ENCODE data around the gene HOXA5.
A peak's percentile ranks its signal among the peaks of the same experiment; 100 is the strongest.

HOXA5 gene

DNA sequence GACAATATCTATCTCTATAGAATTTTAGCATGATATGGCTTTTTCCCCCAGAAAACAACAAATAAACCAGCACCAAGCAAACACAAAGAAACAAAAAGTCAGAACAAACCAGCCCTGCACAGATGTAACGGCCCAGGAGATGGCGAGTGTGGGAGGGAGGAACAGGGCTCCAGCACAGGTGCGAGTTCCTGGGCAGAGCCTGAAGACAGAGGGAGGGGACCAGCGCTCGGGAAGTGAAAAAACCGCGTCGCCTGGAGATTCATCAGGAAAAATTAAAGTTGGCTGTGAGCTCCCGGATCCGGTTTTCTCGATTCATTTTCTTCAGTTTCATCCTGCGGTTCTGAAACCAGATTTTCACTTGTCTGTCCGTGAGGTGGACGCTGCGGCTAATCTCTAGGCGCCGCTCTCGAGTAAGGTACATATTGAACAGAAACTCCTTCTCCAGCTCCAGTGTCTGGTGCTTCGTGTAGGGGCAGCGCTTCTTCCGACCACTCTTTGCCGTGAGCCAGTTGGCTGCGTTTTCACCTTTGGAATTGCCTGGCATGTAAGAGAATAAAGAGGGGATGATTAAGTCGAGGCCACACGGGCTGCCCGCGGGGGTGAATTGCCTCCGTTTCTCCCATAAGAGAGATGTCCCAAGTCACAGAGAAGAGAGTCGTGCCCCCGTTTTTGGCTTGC lies 28.3 kb upstream of the HOXA5 start:
- no peak for TF ChIP-seq JUND (IDR thresholded peaks at IDR 0.05; ENCODE audit: low read depth)
- in situ Hi-C loops (cut with HindIII; ENCODE audit: low pct_unique_long_range_greater_than_20kb, low sequenced_read_pairs), result no loop called here
- DNase-seq (ENCODE audit: low read depth in 1 of 2, low spot score in 1 of 2), result no peak

DNA sequence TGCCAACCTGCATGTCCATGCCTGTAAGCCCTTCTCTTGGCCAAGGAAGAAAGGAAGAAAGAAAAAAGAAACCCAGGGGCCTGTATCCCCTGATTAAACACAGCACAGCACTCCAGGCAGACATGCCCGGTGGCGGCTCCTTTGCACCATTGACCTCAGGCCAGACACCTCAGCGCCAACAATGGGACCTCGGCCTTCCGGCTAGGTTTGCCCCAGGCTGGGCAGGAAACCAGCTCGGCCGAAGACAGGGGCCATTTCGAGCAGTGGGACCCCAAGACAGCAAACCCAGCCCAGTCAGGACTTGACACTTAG lies 27.8 kb upstream of the HOXA5 start:
- no peak for TF ChIP-seq JUND (IDR thresholded peaks at IDR 0.05; ENCODE audit: low read depth)
- peak in 1 of 2 experiments; percentile 39 for DNase-seq (ENCODE audit: low read depth in 1 of 2, low spot score in 1 of 2)
- in situ Hi-C loops (cut with HindIII; ENCODE audit: low pct_unique_long_range_greater_than_20kb, low sequenced_read_pairs), result no loop called here

DNA sequence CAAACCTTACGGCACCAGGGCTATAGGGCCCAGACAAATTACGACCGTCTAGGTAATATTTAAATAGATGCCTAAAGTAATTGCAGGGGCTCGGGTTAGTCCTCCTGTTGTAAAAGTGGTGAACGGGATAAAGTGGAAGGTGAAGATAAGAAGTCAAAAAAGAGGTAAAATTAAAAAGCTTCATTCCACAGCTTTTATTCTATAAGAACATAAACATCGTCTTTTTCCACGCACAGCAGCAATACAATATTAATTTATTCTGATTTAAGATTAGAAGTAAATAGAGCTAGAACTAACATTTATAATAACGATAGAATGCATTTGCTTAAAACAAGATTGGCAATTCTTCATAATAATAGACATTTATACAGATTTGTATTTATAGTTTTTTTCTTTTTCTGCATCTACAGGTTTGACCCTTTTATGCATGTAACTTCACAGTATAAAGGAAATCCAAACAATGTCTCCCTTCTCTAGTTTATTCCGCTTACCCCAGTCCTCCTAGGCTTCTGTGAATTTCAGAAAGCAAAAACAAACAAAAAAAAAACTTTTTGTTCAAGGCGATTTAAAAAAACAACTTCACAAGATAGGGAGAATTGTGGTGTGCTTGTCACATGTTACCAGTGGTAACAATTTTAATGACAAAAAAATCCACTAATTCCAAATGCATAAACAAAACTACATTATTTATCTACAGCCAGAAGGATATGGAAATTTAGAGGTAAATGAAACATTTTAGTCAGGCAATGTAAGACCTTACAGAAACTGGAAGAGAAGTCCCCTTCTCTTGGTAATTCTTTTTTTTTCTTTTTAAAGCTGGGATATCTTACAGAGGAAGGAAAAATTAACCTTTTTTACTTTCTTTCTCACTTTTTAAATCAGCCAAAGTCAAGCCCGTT lies 27.2 kb upstream of the HOXA5 start:
- in situ Hi-C loops (cut with HindIII; ENCODE audit: low pct_unique_long_range_greater_than_20kb, low sequenced_read_pairs), result no loop called here

DNA sequence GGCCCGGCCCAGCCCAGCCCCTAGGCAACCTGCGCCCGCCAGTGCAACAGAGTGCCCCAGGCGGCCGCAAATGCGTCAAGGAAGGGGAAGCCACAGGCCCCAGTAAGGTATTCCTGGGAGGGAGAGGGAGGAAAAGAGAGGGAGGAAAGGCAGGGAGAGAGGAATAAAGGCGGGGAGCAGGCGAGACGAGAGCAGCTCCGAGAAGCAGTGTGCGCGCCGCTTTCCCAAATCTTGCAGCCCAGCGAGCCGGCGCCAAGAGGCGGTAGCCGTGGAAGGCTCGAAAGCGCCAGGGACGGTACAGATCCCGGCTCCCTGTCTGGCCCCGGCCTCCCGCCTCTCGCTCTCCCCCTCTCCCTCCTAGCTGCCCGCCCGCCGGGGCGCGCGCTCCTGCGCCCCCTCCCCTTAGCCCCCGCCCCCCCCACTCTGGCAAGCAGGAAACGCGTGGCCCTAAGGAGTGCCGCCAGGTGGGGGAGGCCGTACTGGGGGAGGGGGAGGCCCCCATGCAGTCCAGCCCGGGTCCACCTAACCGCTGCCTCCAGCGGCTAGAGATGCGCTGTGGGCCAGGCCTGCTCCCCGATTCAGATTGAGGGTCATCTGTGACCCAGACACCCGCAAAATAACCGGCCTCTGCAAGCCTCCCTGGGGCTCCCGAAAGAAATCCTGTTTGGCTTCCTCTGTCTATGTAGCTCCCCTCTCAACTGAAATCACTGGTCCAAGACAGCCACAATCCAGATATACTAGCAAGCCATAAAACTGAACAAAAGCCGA lies 26.4 kb upstream of the HOXA5 start:
- no peak for DNase-seq (ENCODE audit: low read depth in 1 of 2, low spot score in 1 of 2)
- no peak for TF ChIP-seq JUND (IDR thresholded peaks at IDR 0.05; ENCODE audit: low read depth)
- in situ Hi-C loops (cut with HindIII; ENCODE audit: low pct_unique_long_range_greater_than_20kb, low sequenced_read_pairs), result no loop called here

More for the DNA sequence above, 27.2 kb upstream of the HOXA5 start:
- DNase-seq (ENCODE audit: low read depth in 1 of 2, low spot score in 1 of 2), result no peak
- TF ChIP-seq JUND (IDR thresholded peaks at IDR 0.05; ENCODE audit: low read depth), result no peak

DNA sequence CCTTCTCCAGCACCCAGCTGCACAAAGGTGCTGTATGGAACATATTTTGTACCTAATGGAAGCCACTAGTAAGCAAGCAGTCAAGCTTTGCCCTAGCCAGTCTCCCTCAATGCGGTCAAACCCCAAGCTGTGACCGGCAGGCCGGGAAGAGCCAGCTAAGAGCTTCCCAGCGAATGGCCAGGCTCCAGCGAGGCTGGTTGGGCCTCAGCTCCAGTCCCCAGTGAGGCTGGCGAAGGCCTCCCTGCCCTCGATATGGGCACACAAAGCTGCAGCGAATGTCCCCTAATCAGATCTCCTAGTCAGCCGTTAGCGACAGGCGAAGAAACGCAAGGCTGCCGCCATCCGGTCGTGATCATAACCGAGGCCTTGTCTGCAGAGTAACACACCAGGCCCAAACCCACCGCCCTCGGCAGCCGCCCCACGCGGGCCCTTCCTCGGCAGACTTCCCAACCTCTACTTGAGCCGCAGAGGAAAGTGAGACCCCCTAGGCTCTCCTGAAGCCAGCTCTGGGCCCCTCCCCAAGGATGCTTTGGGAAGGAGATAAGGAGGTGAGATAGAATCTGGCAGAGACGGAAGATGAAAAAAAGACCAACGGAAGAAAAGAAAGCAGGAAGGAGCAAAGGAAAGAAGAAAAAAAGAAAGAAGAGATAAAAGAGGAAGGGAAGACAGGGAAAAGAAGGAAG lies 24.9 kb upstream of the HOXA5 start:
- DNase-seq (ENCODE audit: low read depth in 1 of 2, low spot score in 1 of 2), result no peak
- in situ Hi-C loops (cut with HindIII; ENCODE audit: low pct_unique_long_range_greater_than_20kb, low sequenced_read_pairs), result no loop called here
- TF ChIP-seq JUND (IDR thresholded peaks at IDR 0.05; ENCODE audit: low read depth), result no peak

DNA sequence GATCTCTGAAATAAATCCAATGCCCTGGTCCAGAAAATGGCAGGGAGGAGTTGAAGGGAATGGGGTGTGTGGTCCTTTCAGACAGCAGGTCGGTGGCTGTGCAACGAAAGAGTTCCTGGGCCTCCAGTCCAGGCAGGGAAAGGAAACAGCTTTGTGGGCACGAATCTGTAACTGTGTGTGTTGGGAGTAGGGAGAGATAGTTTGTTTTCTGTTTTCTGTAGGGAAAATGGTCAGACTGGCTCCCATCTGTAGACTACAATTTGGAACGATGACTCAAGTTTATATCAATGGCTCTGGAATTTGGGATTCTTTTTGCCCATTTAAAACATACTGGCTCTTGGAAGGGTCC lies 24.4 kb upstream of the HOXA5 start:
- in situ Hi-C loops (cut with HindIII; ENCODE audit: low pct_unique_long_range_greater_than_20kb, low sequenced_read_pairs), result no loop called here
- no peak for TF ChIP-seq JUND (IDR thresholded peaks at IDR 0.05; ENCODE audit: low read depth)
- DNase-seq (ENCODE audit: low read depth in 1 of 2, low spot score in 1 of 2), result no peak

DNA sequence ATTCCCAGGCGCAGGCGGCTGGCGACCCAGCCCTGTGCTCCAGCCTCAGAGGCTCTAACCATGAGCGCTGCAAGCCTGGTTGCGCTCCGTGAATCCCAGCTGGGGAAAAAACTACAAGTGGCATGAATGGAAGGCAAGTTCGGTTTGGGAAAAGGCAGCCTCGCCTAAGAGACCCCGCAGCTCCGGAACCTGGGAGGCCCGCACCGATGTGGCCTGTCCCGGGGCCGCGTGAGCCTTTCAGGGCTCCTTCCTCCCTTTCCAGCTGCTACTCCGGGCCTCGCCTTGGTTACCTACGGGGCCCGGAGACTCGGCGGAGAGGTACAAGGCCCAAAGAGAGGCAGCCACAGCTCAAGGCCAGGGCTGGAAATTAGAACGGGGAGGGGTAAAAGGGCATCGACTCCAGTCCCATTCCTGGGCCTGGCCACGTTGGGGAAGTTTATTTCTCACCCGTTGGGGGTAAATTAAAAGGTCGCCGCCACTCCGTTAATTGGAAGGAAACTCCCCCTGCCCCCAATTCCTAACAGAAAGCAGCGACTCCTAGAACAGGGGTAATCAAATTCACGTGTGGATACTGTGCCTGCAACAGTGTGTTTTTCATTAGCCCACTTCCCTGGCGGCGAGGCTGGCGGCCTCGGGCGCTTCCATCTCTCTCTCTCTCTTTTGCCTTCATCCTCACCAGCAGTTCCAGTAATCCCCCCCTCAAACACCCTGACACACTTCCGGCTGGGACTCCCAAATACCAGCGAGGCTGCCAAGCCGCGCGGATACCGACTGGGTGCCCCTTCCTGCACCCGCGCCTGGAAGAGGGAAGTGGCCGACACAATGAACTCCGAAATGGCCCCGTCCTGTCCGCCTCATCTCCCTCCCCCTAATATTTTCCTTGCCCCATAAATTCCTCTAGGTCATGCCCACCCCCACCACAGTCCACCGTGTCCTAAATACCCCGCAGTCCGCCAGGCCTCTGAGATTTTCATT lies 23.3 kb upstream of the HOXA5 start:
- in situ Hi-C loops (cut with HindIII; ENCODE audit: low pct_unique_long_range_greater_than_20kb, low sequenced_read_pairs), result no loop called here
- TF ChIP-seq JUND (IDR thresholded peaks at IDR 0.05; ENCODE audit: low read depth), result no peak
- DNase-seq (ENCODE audit: low read depth in 1 of 2, low spot score in 1 of 2), result no peak

DNA sequence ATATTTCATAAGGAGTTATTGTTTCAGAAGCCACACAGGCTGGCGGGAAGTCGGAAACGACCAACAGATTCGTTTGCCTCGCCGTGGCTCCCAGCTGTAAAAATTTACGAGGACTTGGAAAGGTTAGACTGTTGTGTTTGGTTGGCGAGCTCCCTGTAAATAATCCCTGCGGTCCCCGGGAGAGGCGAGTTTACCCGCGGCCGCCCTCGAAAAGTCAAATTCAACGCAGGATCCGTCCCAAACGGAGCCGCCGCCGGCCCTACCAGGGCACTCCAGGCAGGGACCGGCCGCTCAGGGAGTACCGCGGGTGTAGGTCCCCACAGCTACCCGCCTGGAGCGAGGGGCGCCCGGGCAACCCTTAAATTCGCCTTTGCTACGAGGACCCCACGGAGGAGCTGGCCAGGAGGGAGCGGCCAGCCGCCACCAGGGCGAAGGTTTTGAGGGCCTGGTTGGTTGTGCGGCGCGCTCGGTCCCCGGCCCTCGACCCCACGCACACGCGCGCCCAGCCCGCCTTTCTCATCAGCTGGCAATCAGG lies 22.6 kb upstream of the HOXA5 start:
- in situ Hi-C loops (cut with HindIII; ENCODE audit: low pct_unique_long_range_greater_than_20kb, low sequenced_read_pairs), result no loop called here
- no peak for TF ChIP-seq JUND (IDR thresholded peaks at IDR 0.05; ENCODE audit: low read depth)
- DNase-seq (ENCODE audit: low read depth in 1 of 2, low spot score in 1 of 2), result no peak

DNA sequence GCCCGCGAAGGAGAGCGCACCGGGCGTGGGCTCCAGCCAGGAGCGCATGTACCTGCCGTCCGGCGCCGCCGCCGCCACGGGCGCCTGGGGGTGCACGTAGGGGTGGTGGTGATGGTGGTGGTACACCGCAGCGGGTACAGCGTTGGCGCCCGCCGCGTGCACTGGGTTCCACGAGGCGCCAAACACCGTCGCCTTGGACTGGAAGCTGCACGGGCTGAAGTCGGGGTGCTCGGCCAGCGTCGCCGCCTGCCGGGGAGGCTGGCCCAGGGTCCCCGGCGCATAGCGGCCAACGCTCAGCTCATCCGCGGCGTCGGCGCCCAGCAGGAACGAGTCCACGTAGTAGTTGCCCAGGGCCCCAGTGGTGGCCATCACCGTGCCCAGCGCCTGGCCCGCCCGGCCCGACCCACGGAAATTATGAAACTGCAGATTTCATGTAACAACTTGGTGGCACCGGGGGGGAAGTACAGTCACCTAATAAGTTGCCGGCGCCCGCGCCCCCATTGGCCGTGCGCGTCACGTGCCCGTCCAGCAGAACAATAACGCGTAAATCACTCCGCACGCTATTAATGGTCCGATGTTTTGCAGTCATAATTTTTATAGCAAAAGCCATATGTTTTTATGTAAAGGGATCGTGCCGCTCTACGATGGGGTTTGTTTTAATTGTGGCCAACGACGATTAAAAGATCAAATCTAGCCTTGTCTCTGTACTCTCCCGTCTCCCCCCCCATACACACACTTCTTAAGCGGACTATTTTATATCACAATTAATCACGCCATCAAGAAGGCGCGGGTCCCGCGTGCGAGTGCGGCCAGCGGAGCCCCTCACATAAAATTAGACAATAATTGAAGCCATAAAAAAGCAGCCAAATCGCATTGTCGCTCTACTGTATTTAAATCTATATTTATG lies 21.9 kb upstream of the HOXA5 start, which contains the start of gene HOXA9:
HOXA9 (minus strand) TSS at position 449 of the 907 bp plus-strand sequence; CDS start at position 369, 80 bp downstream.
- in situ Hi-C loops (cut with HindIII; ENCODE audit: low pct_unique_long_range_greater_than_20kb, low sequenced_read_pairs), result no loop called here
- DNase-seq (ENCODE audit: low read depth in 1 of 2, low spot score in 1 of 2), result no peak
- TF ChIP-seq JUND (IDR thresholded peaks at IDR 0.05; ENCODE audit: low read depth), result no peak

DNA sequence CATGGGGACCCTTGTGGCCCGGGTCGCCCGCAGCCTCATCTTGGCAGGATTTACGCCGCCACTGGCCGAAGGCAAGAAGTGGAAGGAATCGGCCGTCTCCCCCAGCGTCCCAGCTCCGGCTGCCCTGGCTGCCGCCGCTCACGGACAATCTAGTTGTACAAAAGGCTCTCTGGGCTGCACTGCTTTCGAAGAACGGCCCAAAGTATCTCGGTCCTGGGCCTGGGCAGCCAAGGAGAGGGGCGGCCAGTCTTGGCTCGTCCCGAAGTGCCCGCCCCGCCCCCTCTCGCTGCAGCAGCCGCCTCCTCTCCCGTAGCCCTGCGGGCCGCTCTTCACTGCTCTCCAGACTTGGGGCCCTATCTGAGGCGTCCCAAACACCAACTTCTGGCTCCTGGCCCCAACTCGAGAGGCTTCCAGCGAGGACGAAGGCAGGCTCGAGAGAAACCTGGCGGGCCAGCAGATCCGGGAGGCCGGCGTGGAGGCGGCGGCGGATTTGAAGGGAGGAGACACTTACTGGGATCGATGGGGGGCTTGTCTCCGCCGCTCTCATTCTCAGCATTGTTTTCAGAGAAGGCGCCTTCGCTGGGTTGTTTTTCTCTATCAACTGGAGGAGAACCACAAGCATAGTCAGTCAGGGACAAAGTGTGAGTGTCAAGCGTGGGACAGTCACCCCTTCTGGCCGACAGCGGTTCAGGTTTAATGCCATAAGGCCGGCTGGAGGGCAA lies 21.0 kb upstream of the HOXA5 start:
- no peak for DNase-seq (ENCODE audit: low read depth in 1 of 2, low spot score in 1 of 2)
- in situ Hi-C loops (cut with HindIII; ENCODE audit: low pct_unique_long_range_greater_than_20kb, low sequenced_read_pairs), result no loop called here
- no peak for TF ChIP-seq JUND (IDR thresholded peaks at IDR 0.05; ENCODE audit: low read depth)
